ENCODE measurements around the gene TNFRSF1A.

GRCh38 chr12:6387541-6387940 is 45.7 kb upstream of the TNFRSF1A start:
- TF ChIP-seq EZH2 (IDR thresholded peaks at IDR 0.05; ENCODE audit: borderline replicate concordance, low read depth, low read length, poor library complexity, severe bottlenecking) (no peak), CTCF (conservative IDR thresholded peaks at IDR 0.05; ENCODE audit: low read depth, low read length) (no peak)
